Measurements from ENCODE around the gene BCL2L14. TPM values are rescaled to one million over a fixed set of nuclear protein-coding genes. Genes with fewer than 3 reads are reported as not detected.
A peak's percentile ranks its signal among the peaks of the same experiment; 100 is the strongest.
"Not testable (repeated sequence)": the region's sequence is repeated elsewhere in the genome, so short reads cannot be mapped to it uniquely, and the experiment has no call there.

Gene BCL2L14
- total RNA-seq, 1 donor: not detected

DNA sequence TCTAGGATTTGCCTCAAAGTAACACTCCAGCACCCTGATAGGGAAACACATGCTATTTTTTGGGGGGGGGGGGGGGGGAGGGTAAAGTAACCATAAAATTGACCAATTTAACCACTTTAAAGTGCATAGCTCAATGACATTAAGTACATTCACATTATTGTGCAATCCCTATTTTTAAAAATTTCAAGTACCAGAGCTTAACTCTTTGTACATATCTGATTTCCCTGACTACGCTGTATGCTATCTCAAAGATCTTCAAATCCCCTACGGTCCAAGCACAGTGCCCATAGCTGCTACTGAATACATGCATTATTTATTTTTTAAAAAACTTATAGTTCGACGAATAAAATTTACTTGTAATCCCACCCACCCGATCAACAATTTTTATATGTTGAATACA, 63.0 kb downstream of the BCL2L14 start:
- DNase-seq (ENCODE audit: low read depth): no peak
- TF ChIP-seq, protein P1, sequence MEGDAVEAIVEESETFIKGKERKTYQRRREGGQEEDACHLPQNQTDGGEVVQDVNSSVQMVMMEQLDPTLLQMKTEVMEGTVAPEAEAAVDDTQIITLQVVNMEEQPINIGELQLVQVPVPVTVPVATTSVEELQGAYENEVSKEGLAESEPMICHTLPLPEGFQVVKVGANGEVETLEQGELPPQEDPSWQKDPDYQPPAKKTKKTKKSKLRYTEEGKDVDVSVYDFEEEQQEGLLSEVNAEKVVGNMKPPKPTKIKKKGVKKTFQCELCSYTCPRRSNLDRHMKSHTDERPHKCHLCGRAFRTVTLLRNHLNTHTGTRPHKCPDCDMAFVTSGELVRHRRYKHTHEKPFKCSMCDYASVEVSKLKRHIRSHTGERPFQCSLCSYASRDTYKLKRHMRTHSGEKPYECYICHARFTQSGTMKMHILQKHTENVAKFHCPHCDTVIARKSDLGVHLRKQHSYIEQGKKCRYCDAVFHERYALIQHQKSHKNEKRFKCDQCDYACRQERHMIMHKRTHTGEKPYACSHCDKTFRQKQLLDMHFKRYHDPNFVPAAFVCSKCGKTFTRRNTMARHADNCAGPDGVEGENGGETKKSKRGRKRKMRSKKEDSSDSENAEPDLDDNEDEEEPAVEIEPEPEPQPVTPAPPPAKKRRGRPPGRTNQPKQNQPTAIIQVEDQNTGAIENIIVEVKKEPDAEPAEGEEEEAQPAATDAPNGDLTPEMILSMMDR (IDR thresholded peaks at IDR 0.05; ENCODE audit: insufficient read depth, low read length): no peak
- no peak overlapping the region for H3K4me3 ChIP-seq (ENCODE audit: low read depth, low read length)

GRCh38 chr12:12138203-12139154, 67.7 kb downstream of the BCL2L14 start:
- no peak for DNase-seq (ENCODE audit: low read depth)
- TF ChIP-seq, protein P1 (IDR thresholded peaks at IDR 0.05; ENCODE audit: insufficient read depth, low read length): no peak
- no peak overlapping the region for H3K4me3 ChIP-seq (ENCODE audit: low read depth, low read length)

DNA sequence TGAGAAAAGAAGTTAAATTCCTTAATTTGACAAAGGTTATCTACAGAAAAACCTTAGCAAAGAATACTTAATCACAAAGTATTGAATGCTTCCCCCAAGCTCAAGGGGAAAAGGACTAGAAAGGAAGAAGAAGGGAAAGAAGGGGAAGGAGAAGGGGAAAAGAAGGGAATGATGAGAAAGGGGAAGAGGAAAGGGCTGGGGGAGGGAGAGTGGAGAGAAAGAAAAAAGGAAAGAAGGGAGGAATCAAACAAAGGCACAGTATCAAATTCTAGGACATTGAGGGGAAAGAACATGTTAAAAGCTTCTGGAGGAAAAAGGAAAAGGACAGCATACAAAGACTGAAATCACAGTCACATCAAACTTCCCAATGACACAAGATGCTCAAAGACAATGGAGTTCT, 70.3 kb downstream of the BCL2L14 start:
- no peak for DNase-seq (ENCODE audit: low read depth)
- TF ChIP-seq, protein P1 (IDR thresholded peaks at IDR 0.05; ENCODE audit: insufficient read depth, low read length): no peak
- no peak overlapping the region for H3K4me3 ChIP-seq (ENCODE audit: low read depth, low read length)

GRCh38 chr12:12144531-12144930, 73.8 kb downstream of the BCL2L14 start:
- not testable (repeated sequence) for H3K4me3 ChIP-seq (ENCODE audit: low read depth, low read length); DNase-seq (ENCODE audit: low read depth)

- TF ChIP-seq, protein P1 (IDR thresholded peaks at IDR 0.05; ENCODE audit: insufficient read depth, low read length): no peak
- no peak overlapping the region for H3K4me3 ChIP-seq (ENCODE audit: low read depth, low read length)
- DNase-seq (ENCODE audit: low read depth): peak; percentile 26
Measured at GRCh38 chr12:12147111-12147510, 76.4 kb downstream of the BCL2L14 start.

Other genes with a start within 250 kb of the BCL2L14 start
- gene LRP6, start 196.1 kb downstream of the BCL2L14 start, total RNA-seq (ENCODE audit: low replicate concordance): 44.2 and 116 TPM in 2 replicates

Measured in fibroblast of the aortic adventitia (primary cell).